ENCODE results near the gene ARFGEF3. TPM values are rescaled to one million over a fixed set of nuclear protein-coding genes. Genes with fewer than 3 reads are reported as not detected.

ARFGEF3 gene
- polyA plus RNA-seq, 1 of the 3 experiments (the other 2 are of a cell fraction): not detected

DNA sequence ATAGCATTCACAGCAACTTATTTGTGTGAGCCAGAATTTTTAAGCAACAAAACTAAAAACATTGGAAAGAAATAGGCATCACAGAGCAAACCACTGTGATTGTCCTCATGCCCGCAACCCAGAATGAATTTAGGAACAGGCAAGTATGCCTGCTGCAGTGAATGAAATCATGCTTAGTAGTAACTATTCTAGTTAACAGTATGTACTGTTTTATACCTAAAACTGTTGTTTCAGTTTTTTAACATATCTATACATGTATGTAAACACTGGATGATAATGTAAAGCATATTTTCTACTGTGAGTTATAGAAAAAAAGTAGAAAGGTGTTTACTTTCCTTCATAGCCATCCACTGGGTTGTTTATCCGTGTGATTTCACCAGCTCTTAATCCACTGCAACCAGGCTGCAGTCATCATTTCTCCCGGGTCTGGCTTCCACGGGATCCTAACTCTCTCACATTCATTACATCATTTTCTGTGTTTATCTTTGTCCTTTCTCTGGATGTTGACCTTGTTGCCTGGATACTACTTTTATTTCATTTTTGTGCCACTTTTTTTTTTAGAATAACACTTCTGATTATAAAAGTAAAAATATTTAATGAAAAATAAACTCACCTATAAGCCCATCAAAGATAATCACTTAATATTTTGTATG lies 3.6 kb upstream of the ARFGEF3 start:
- ChIA-PET CTCF (interaction anchor here (1.3 kb wide), 1 partner anchor 42 kb away, joined by 3 read pairs; no protein-coding TSS in a partner anchor), POLR2A (no interaction called here)
- DNase-seq: no peak
- Histone ChIP-seq H3F3A (replicated peaks; ENCODE audit: insufficient read depth) (no peaks in the 10 kb centered on the region), H3K9me2 (no peaks in the 10 kb centered on the region), H3K79me2 (ENCODE audit: insufficient read depth) (no peaks in the 10 kb centered on the region), H3K27ac (ENCODE audit: low read depth in 2 of 2, low read length in 1 of 2) (no peak overlapping the region), H3K4me2 (no peak overlapping the region), H2AFZ (ENCODE audit: low read depth) (no peak overlapping the region), H3K4me3 (ENCODE audit: low read depth in 2 of 2, low read length in 1 of 2) (no peak overlapping the region), H3K36me3 (replicated peaks in 1 of 2; ENCODE audit: control insufficient read depth in 1 of 2, insufficient read depth in 2 of 2, low read length in 1 of 2) (no peaks in the 10 kb centered on the region), H3K9me3 (no peaks in the 10 kb centered on the region), H3K27me3 (ENCODE audit: insufficient read depth) (peaks cover 17% of the 10 kb centered on the region; the same call in 1 of the 2 replicates), H3K9ac (no peak overlapping the region), H3K4me1 (ENCODE audit: control insufficient read depth in 1 of 2, insufficient read depth in 2 of 2, low read depth in 1 of 2, low read length in 1 of 2) (no peaks in the 10 kb centered on the region; a peak in 1 of 4 replicates), H4K20me1 (ENCODE audit: insufficient read depth) (no peaks in the 10 kb centered on the region)
- WGBS (ENCODE audit: low lambda C conversion rate): 11% methylated on average over 4 of the region's 4 CpGs
- TF ChIP-seq SMC3 (IDR thresholded peaks at IDR 0.05; ENCODE audit: low read depth, low read length) (no peak), YY1 (IDR thresholded peaks at IDR 0.05; ENCODE audit: low read depth) (no peak), ELF1 (IDR thresholded peaks at IDR 0.05) (no peak), GATA2 (CRISPR knock-in tag; IDR thresholded peaks at IDR 0.05) (no peak), RCOR1 (IDR thresholded peaks at IDR 0.05; ENCODE audit: low read length) (no peak), TCF12 (IDR thresholded peaks at IDR 0.05) (no peak), RXRA (IDR thresholded peaks at IDR 0.05; ENCODE audit: borderline replicate concordance, low read depth) (no peak), SIN3A (IDR thresholded peaks at IDR 0.05; ENCODE audit: borderline replicate concordance, low read depth, low read length) (no peak), EZH2phosphoT487 (IDR thresholded peaks at IDR 0.05; ENCODE audit: borderline replicate concordance, low read depth) (no peak), FOSL2 (IDR thresholded peaks at IDR 0.05; ENCODE audit: borderline replicate concordance, low read depth) (no peak)
- TF ChIP-seq, protein P1, sequence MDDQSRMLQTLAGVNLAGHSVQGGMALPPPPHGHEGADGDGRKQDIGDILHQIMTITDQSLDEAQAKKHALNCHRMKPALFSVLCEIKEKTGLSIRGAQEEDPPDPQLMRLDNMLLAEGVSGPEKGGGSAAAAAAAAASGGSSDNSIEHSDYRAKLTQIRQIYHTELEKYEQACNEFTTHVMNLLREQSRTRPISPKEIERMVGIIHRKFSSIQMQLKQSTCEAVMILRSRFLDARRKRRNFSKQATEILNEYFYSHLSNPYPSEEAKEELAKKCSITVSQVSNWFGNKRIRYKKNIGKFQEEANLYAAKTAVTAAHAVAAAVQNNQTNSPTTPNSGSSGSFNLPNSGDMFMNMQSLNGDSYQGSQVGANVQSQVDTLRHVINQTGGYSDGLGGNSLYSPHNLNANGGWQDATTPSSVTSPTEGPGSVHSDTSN (IDR thresholded peaks at IDR 0.05): no peak
- TF ChIP-seq, protein P2, sequence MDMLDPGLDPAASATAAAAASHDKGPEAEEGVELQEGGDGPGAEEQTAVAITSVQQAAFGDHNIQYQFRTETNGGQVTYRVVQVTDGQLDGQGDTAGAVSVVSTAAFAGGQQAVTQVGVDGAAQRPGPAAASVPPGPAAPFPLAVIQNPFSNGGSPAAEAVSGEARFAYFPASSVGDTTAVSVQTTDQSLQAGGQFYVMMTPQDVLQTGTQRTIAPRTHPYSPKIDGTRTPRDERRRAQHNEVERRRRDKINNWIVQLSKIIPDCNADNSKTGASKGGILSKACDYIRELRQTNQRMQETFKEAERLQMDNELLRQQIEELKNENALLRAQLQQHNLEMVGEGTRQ (IDR thresholded peaks at IDR 0.05; ENCODE audit: borderline replicate concordance, low read depth, low read length): no peak
- TF ChIP-seq, protein P3, sequence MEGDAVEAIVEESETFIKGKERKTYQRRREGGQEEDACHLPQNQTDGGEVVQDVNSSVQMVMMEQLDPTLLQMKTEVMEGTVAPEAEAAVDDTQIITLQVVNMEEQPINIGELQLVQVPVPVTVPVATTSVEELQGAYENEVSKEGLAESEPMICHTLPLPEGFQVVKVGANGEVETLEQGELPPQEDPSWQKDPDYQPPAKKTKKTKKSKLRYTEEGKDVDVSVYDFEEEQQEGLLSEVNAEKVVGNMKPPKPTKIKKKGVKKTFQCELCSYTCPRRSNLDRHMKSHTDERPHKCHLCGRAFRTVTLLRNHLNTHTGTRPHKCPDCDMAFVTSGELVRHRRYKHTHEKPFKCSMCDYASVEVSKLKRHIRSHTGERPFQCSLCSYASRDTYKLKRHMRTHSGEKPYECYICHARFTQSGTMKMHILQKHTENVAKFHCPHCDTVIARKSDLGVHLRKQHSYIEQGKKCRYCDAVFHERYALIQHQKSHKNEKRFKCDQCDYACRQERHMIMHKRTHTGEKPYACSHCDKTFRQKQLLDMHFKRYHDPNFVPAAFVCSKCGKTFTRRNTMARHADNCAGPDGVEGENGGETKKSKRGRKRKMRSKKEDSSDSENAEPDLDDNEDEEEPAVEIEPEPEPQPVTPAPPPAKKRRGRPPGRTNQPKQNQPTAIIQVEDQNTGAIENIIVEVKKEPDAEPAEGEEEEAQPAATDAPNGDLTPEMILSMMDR (IDR thresholded peaks at IDR 0.05): no peak

DNA sequence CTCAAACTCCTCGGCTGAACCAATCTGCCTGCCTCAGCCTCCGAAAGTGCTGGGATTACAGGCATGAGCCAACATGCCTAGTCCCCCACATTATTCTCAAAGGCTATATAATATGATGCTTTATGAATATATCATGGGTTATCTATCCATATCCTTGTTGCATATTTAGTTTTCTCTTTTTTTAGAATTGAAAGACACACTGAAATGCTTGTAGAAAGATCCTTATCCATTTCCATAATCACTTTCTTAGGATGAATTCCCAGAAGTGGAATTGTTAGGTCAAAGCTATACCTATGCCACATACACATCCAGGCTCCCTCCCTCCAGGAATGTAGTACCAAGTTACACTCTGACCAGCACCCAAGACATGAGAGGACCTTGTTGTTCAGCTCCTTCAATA lies 2.5 kb upstream of the ARFGEF3 start:
- no peaks in the 10 kb centered on the region; a peak in 1 of 4 replicates for H3K4me1 ChIP-seq (ENCODE audit: control insufficient read depth in 1 of 2, insufficient read depth in 2 of 2, low read depth in 1 of 2, low read length in 1 of 2)
- no peaks in the 10 kb centered on the region for H3K36me3 ChIP-seq (replicated peaks in 1 of 2; ENCODE audit: control insufficient read depth in 1 of 2, insufficient read depth in 2 of 2, low read length in 1 of 2)
- H3K4me2 ChIP-seq: no peak overlapping the region
- H3K27ac ChIP-seq (ENCODE audit: low read depth in 2 of 2, low read length in 1 of 2): no peak overlapping the region
- POLR2A ChIA-PET: no interaction called here
- no peak overlapping the region for H2AFZ ChIP-seq (ENCODE audit: low read depth)
- H3F3A ChIP-seq (replicated peaks; ENCODE audit: insufficient read depth): no peaks in the 10 kb centered on the region
- CTCF ChIA-PET: no interaction called here
- no peak overlapping the region for H3K9ac ChIP-seq
- no peaks in the 10 kb centered on the region for H3K79me2 ChIP-seq (ENCODE audit: insufficient read depth)
- H3K27me3 ChIP-seq (ENCODE audit: insufficient read depth): peaks cover 17% of the 10 kb centered on the region; the same call in 1 of the 2 replicates
- 31% methylated on average over 2 of the region's 2 CpGs for WGBS (ENCODE audit: low lambda C conversion rate)
- no peaks in the 10 kb centered on the region for H3K9me2 ChIP-seq
- H3K9me3 ChIP-seq: no peaks in the 10 kb centered on the region
- no peak for DNase-seq
- no peaks in the 10 kb centered on the region for H4K20me1 ChIP-seq (ENCODE audit: insufficient read depth)
- no peak overlapping the region for H3K4me3 ChIP-seq (ENCODE audit: low read depth in 2 of 2, low read length in 1 of 2)
- TF ChIP-seq MEF2A (IDR thresholded peaks at IDR 0.05; ENCODE audit: borderline replicate concordance, low read depth): no peak
- TF ChIP-seq, protein P4, sequence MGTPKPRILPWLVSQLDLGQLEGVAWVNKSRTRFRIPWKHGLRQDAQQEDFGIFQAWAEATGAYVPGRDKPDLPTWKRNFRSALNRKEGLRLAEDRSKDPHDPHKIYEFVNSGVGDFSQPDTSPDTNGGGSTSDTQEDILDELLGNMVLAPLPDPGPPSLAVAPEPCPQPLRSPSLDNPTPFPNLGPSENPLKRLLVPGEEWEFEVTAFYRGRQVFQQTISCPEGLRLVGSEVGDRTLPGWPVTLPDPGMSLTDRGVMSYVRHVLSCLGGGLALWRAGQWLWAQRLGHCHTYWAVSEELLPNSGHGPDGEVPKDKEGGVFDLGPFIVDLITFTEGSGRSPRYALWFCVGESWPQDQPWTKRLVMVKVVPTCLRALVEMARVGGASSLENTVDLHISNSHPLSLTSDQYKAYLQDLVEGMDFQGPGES (IDR thresholded peaks at IDR 0.05; ENCODE audit: low read depth, low read length): no peak
- no peak for TF ChIP-seq NFIC (IDR thresholded peaks at IDR 0.05; ENCODE audit: borderline replicate concordance)
- TF ChIP-seq FOXM1 (IDR thresholded peaks at IDR 0.05; ENCODE audit: low read depth): no peak
- TF ChIP-seq EZH2phosphoT487 (IDR thresholded peaks at IDR 0.05; ENCODE audit: borderline replicate concordance, low read depth): no peak
- TF ChIP-seq, protein P3 (IDR thresholded peaks at IDR 0.05): no peak
- no peak for TF ChIP-seq POLR2AphosphoS5 (IDR thresholded peaks at IDR 0.05; ENCODE audit: low read depth, low read length)
- TF ChIP-seq TAF1 (IDR thresholded peaks at IDR 0.05; ENCODE audit: borderline replicate concordance, low read depth, low read length): no peak
- TF ChIP-seq RCOR1 (IDR thresholded peaks at IDR 0.05; ENCODE audit: low read length): no peak
- no peak for TF ChIP-seq GABPA (IDR thresholded peaks at IDR 0.05; ENCODE audit: low read depth)
- TF ChIP-seq SMC3 (IDR thresholded peaks at IDR 0.05; ENCODE audit: low read depth, low read length): no peak
- TF ChIP-seq CHD2 (IDR thresholded peaks at IDR 0.05; ENCODE audit: low read length, partially characterized antibody): no peak
- TF ChIP-seq TCF12 (IDR thresholded peaks at IDR 0.05): no peak
